WI38 (cell line): ENCODE results near the gene REEP2.

Experiments
- H3K4me3 ChIP-seq: 2 replicates; pipeline ENCODE4 v1.5.1; 2011; ENCODE audit warnings: low read depth, mild to moderate bottlenecking, control low read depth, low read length
- TF ChIP-seq, protein P1 (sequence below): IDR thresholded peaks from 2 replicates; pipeline ENCODE4 v1.5.1; 2012; ENCODE audit warnings: low read depth, mild to moderate bottlenecking, control low read depth, low read length

REEP2 gene

DNA sequence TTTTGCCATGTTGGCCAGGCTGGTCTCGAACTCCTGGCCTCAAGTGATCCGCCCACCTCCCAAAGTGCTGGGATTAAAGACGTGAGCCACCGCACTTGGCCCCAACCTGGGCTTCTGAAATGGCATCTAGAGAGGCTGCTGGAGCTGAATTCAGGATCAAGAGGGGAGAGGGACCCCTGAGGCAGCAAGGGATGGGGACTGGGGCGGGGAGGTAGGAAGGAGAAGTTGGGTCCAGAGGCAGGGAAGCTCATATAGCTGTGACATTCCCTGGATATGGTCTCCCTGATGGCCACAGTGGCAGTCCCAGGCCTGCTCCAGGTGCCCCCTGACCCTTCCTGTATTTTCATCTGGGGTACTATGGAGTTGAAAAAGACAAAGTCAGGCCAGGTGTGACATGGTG lies 12.1 kb downstream of the REEP2 start:
- no peak overlapping the region for H3K4me3 ChIP-seq
- TF ChIP-seq, protein P1, sequence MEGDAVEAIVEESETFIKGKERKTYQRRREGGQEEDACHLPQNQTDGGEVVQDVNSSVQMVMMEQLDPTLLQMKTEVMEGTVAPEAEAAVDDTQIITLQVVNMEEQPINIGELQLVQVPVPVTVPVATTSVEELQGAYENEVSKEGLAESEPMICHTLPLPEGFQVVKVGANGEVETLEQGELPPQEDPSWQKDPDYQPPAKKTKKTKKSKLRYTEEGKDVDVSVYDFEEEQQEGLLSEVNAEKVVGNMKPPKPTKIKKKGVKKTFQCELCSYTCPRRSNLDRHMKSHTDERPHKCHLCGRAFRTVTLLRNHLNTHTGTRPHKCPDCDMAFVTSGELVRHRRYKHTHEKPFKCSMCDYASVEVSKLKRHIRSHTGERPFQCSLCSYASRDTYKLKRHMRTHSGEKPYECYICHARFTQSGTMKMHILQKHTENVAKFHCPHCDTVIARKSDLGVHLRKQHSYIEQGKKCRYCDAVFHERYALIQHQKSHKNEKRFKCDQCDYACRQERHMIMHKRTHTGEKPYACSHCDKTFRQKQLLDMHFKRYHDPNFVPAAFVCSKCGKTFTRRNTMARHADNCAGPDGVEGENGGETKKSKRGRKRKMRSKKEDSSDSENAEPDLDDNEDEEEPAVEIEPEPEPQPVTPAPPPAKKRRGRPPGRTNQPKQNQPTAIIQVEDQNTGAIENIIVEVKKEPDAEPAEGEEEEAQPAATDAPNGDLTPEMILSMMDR: no peak

DNA sequence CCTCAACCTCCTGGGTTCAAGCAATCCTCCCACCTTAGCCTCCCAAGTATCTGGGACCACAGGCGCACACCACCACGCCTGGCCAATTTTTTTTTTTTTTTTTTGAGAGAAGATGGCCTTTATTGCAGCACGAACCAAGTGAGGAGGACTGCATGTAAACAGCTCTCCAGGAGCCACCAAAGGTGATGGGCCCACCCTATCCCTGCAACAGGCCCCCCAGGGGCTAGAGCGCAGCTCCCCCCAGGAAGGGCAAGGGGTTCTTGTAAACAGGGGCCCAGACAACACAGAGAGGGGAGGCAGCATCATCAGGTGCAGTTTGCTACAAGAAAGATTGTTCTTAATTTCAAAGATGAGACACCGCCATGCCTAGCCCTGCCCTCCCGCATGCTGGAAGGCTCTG lies 13.9 kb downstream of the REEP2 start:
- TF ChIP-seq, protein P1: no peak
- no peak overlapping the region for H3K4me3 ChIP-seq

DNA sequence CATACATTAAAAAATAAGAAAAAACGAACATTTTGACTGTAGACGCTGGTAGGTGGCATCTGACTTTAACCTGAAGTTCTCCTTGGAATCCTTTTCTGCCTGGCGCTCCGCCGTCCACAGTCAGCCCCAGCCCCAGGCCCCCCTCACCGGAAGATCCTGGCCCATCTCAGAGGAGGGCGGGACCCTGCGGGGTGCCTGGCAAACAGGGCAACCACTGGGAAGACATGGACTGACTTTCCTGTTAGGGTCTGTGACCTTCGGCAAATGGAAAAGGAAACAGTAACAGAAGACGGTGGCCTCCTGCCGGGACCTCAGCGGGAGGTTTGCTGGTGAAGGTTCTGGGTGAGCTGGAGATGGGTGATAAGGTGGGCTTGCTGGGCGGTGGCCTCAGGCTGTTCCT lies 14.7 kb downstream of the REEP2 start:
- H3K4me3 ChIP-seq: no peak overlapping the region
- TF ChIP-seq, protein P1: no peak

DNA sequence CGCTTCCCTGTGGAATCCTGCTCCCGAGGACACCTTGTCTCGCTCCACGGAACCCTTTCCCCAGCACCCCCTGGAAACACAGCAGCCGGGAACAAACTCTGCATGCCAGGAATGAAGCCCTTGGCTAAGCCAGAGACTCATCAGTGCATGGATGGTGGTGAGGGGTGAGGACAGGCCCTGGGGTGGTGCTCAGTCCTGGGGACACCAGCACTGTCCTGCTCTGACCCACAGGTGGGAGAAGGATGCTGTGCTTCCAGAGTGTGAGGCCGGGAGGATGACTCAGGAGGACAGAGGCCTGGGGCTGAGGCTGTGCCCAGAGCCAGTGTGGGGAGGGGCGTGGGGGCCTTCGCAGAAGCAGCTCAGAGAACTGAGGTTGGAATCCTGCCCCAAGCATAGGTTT lies 15.3 kb downstream of the REEP2 start:
- TF ChIP-seq, protein P1: no peak
- H3K4me3 ChIP-seq: no peak overlapping the region

DNA sequence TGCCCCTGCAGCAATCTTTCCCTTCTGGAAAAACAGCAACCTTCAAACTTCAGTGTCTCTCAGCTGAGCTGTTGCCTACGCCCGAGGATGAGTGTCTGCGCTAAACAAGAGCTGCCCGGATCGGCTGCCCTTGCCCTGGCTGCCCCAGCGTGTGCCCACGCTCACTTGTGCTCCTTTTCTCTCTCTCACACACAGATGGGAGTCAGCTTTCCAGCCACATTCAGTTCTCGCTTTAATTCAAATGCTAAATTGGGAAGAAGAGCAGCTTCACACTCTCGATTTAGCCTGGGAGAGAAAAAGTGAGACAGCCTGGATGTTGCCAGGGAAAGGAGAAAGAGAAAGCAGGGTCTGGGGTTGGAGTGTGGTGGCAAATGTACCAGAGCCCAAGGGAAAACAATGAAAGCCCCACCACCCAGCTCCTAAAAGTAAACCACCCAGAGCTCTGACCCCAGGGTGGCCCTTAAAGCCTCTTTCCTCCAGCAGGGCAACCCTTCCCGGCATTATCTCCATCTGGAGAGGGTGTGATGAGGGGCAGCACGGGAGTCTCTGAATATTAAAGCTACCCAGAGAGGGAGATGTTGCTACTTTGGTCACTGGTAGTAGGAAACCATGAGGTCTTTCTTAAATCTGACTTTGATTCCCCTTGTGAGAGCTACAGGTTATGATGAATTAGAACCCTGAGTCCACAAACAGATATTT lies 16.5 kb downstream of the REEP2 start:
- TF ChIP-seq, protein P1: no peak
- no peak overlapping the region for H3K4me3 ChIP-seq

DNA sequence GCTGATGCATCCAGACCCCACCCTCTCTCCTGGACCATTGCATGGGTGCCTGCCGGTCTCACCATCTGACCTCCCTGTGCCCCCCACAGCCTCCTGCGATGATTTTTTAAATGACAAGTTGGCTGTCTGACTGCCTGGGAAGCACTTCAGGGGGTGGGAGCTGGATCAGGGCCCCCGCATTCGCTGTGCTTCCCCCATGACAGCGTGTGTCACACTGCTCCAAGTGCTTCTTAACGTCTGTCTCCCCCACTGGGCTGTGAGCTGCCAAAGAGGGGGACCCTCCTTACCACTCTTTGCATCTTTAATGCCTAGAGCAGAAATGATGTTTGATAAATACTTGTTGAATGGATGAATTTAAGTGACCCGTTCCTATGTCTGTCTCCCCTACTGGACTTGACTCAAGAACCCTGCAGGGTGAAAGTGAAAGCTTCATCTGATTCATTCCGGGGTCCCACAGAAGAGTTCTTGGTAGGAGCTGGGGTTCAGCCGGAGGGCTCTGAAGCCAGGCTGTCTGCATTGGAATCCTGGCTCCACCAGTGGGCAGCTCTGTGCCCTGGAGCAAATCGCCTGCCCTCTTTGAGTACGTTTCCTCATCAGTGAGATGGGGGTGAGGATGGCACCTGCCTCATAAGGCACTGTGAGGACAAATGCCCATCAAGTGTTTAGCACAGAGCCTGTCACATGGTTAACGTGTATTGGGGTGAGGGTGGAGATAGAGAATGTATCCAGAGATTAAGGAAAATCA lies 18.8 kb downstream of the REEP2 start:
- TF ChIP-seq, protein P1: no peak
- H3K4me3 ChIP-seq: no peak overlapping the region

DNA sequence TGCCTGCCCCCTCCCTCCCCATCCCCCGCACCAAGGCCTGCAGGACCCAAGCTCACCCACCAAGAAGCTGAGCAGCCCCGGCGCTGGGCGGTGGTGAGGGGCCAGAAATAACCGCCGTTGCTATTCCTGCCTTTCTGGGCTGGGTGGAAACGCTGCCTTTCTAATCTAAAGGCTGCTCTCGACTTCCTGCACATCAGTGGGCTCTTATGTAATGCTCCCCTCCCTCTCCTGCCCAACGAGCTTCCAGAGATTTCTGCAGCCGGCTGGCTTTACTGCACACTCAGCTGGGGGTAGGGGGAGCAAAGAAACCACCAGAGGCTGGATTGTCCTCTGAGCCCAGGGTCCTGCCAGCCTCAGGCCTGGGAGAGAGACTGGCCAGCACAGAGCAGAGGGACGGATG lies 19.5 kb downstream of the REEP2 start:
- no peak overlapping the region for H3K4me3 ChIP-seq
- TF ChIP-seq, protein P1: no peak
